Tibial nerve (tissue), 4 donors: ENCODE results near the gene NT5C1A. TPM values are rescaled to one million over a fixed set of nuclear protein-coding genes. Genes with fewer than 3 reads are reported as not detected.

ENCODE experiments used
- DNase-seq, 2 donors: peaks; one replicate each; pipeline ENCODE4 v3.0.0-alpha.2; 2019; ENCODE audit warnings: low spot score in 2 of 2
- H3K27ac ChIP-seq, 4 donors: fragments of 200-600 bp; sonication (generic) in 3 of 4; one replicate each; pipeline ENCODE4 v1.5.1; 2017 to 2019; ENCODE audit warnings: mild to moderate bottlenecking in 1 of 4
- H3K27me3 ChIP-seq, 2 donors: fragments of 200-600 bp; sonication (generic) in 1 of 2; one replicate each; pipeline versions ENCODE4 v1.5.1 to v1.6.0; 2017 to 2019
- H3K36me3 ChIP-seq, 3 donors: fragments of 200-600 bp; sonication (generic); one replicate each; pipeline ENCODE4 v1.5.1; 2018 to 2019
- H3K4me1 ChIP-seq, 4 donors: fragments of 200-600 bp; sonication (generic) in 3 of 4; one replicate each; pipeline ENCODE4 v1.5.1; 2017 to 2019
- H3K4me3 ChIP-seq, 4 donors: fragments of 200-600 bp; sonication (generic) in 3 of 4; one replicate each; pipeline ENCODE4 v1.5.1; 2017 to 2019; ENCODE audit warnings: mild to moderate bottlenecking in 1 of 4, moderate library complexity in 1 of 4
- H3K9me3 ChIP-seq, 4 donors: fragments of 200-600 bp; sonication (generic) in 3 of 4; one replicate each; pipeline ENCODE4 v1.5.1; 2017 to 2019
- EP300 ChIP-seq, 2 donors: sonication (generic); formaldehyde crosslinking; IDR thresholded peaks; one replicate each; pipeline ENCODE4 v1.6.1; 2017; ENCODE audit warnings: antibody characterized with exemption in 2 of 2, mild to moderate bottlenecking in 1 of 2
- POLR2A ChIP-seq, 2 donors: fragments of 450-650 bp; IDR thresholded peaks; one replicate each; pipeline ENCODE4 v1.6.1; 2017; ENCODE audit warnings: antibody characterized with exemption in 2 of 2, mild to moderate bottlenecking in 2 of 2, moderate library complexity in 2 of 2
- WGBS, 2 donors: methylation state at CpG; one replicate each; pipeline ENCODE4 v1.1.5; 2018; 5-methylcytosine and 5-hydroxymethylcytosine counted together
- total RNA-seq, 4 donors: library from RNA; depleted of rRNA; stranded (reverse); fragments of >200 nt; gene quantifications; one replicate each; pipeline ENCODE4 v1.1.0, GENCODE V29; 2016
- TF ChIP-seq, protein P1 (sequence below), 5 experiments: fragments of 200-600 bp in 3 of 5; fragments of 450-650 bp in 2 of 5; sonication (generic) in 3 of 5; IDR thresholded peaks; one replicate each; pipeline ENCODE4 v1.5.1; 2016 to 2019; ENCODE audit warnings: antibody characterized with exemption in 5 of 5, mild to moderate bottlenecking in 3 of 5, moderate library complexity in 2 of 5

The NT5C1A gene
- total RNA-seq, 4 donors from 2014 or later: 2.2 TPM; not detected in 3

GRCh38 chr1:39626646-39627045 lies 45.3 kb downstream of the NT5C1A start:
- DNase-seq: no peak
- peak overlapping the region in 1 of 4 donors; percentile 28 for H3K27ac ChIP-seq
- H3K27me3 ChIP-seq: no peaks in the 10 kb centered on the region
- 82 to 85% methylated on average over 16 of the region's 16 CpGs for WGBS, 2 donors
- no peaks in the 10 kb centered on the region for H3K9me3 ChIP-seq
- H3K4me3 ChIP-seq: no peak overlapping the region
- peaks cover 0 to 38% (median 0%) of the 10 kb centered on the region in 3 donors for H3K36me3 ChIP-seq
- TF ChIP-seq, protein P1, sequence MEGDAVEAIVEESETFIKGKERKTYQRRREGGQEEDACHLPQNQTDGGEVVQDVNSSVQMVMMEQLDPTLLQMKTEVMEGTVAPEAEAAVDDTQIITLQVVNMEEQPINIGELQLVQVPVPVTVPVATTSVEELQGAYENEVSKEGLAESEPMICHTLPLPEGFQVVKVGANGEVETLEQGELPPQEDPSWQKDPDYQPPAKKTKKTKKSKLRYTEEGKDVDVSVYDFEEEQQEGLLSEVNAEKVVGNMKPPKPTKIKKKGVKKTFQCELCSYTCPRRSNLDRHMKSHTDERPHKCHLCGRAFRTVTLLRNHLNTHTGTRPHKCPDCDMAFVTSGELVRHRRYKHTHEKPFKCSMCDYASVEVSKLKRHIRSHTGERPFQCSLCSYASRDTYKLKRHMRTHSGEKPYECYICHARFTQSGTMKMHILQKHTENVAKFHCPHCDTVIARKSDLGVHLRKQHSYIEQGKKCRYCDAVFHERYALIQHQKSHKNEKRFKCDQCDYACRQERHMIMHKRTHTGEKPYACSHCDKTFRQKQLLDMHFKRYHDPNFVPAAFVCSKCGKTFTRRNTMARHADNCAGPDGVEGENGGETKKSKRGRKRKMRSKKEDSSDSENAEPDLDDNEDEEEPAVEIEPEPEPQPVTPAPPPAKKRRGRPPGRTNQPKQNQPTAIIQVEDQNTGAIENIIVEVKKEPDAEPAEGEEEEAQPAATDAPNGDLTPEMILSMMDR (IDR thresholded peaks at IDR 0.05): no peak
- H3K4me1 ChIP-seq: peaks cover 0 to 11% (median 0%) of the 10 kb centered on the region in 4 donors

DNA sequence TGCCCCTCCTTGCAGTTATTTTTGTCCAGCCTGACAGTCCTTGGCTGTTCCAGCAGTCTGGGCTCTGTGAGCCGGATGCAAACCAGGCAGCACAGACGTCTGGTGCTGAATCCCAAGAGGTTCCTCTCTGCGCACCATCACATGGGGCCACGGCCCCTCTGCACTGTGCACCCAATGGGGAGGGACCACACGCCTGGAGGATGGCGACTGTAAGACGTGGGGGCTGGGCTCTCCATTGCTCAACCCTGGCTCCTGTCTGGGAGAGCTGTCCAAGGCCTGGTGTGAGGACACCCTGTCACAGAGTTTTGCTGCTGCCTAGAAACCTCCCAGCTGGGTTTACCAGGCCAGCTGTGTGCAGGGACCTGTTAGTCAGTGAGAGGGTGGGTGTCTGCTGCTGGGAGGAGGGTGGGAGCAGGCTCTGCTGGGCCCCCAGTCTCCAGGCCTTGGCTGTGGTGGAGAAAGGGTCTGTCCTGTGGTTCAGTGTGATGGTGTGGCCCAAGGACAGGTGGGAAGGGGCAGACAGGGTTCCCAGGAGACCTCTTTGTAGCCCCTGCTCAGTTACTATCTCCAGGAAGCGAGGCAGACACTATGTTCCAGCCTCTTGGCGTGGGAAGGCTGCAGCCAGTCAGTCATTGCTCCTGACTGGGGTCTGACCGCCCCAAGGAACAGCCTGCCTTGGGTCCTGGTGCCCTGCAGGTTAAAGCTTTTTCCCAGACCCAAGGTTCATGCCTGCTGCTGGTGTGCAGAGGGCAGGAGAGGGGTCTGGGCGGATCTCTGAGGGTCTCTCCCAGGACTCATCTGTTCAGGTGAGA lies 46.2 kb downstream of the NT5C1A start:
- DNase-seq: peak; percentile 43 to 63
- Histone ChIP-seq H3K36me3 (peaks cover 0 to 33% (median 0%) of the 10 kb centered on the region in 3 donors), H3K27ac (peak overlapping the region in 2 of 4 donors; percentile 28 to 43), H3K4me1 (peaks cover 0 to 11% (median 0%) of the 10 kb centered on the region in 4 donors), H3K4me3 (no peak overlapping the region), H3K27me3 (no peaks in the 10 kb centered on the region), H3K9me3 (no peaks in the 10 kb centered on the region)
- TF ChIP-seq, protein P1 (IDR thresholded peaks at IDR 0.05): no peak
- peak in 1 of 2 donors; percentile 88 for TF ChIP-seq EP300 (IDR thresholded peaks at IDR 0.05)
- TF ChIP-seq POLR2A (IDR thresholded peaks at IDR 0.05): no peak
- 70 to 83% methylated on average over 6 to 10 of the region's 11 CpGs for WGBS, 2 donors

- Histone ChIP-seq H3K4me3 (no peak overlapping the region), H3K4me1 (peaks cover 0 to 11% (median 0%) of the 10 kb centered on the region in 4 donors), H3K27me3 (no peaks in the 10 kb centered on the region), H3K36me3 (peaks cover 0 to 27% (median 0%) of the 10 kb centered on the region in 3 donors), H3K9me3 (no peaks in the 10 kb centered on the region), H3K27ac (peak overlapping the region in 1 of 4 donors; percentile 30)
- 61 to 73% methylated on average over 8 of the region's 8 CpGs for WGBS, 2 donors
- TF ChIP-seq EP300 (IDR thresholded peaks at IDR 0.05): no peak
- no peak for TF ChIP-seq POLR2A (IDR thresholded peaks at IDR 0.05)
- no peak for DNase-seq
Observed at GRCh38 chr1:39625009-39625408, 46.9 kb downstream of the NT5C1A start.

DNA sequence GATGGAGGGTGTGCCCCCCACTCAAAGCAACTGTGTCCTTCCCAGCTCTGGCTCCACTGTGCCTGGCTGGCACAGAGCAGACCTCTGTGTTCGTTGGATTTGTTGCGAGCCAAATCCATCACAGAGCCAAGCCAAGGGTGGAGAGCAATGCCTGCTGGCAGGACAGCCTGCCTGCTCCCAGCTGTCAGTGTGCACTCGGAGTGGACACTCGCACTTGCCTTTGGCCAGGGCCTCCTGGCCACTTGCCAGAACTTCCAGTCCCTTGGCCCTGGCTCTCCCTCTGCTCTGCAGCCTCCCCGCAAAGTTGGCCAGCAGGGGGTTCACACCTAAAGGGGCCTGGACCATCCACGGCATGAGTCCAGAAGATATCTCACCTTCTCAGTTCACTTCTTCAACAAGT lies 48.9 kb downstream of the NT5C1A start:
- TF ChIP-seq, protein P1 (IDR thresholded peaks at IDR 0.05): no peak
- TF ChIP-seq POLR2A (IDR thresholded peaks at IDR 0.05) (no peak), EP300 (IDR thresholded peaks at IDR 0.05) (no peak)
- H3K27ac ChIP-seq: no peak overlapping the region
- no peaks in the 10 kb centered on the region for H3K9me3 ChIP-seq
- H3K27me3 ChIP-seq: no peaks in the 10 kb centered on the region
- H3K4me1 ChIP-seq: peaks cover 0 to 11% (median 0%) of the 10 kb centered on the region in 4 donors
- H3K4me3 ChIP-seq: no peak overlapping the region
- peaks cover 0 to 13% (median 0%) of the 10 kb centered on the region in 3 donors for H3K36me3 ChIP-seq
- DNase-seq: no peak
- WGBS, 2 donors: 50 to 64% methylated on average over 6 of the region's 6 CpGs

- Histone ChIP-seq H3K4me3 (no peak overlapping the region), H3K9me3 (no peaks in the 10 kb centered on the region), H3K36me3 (peaks cover 0 to 9% (median 0%) of the 10 kb centered on the region in 3 donors), H3K27me3 (no peaks in the 10 kb centered on the region), H3K27ac (no peak overlapping the region), H3K4me1 (peaks cover 0 to 11% (median 0%) of the 10 kb centered on the region in 4 donors)
- TF ChIP-seq EP300 (IDR thresholded peaks at IDR 0.05) (no peak), POLR2A (IDR thresholded peaks at IDR 0.05) (no peak)
- TF ChIP-seq, protein P1 (IDR thresholded peaks at IDR 0.05): no peak
- WGBS, 2 donors: 93% methylated on average over 3 of the region's 3 CpGs
- DNase-seq: no peak
Observed at GRCh38 chr1:39622427-39622826, 49.5 kb downstream of the NT5C1A start.
